Right lung (tissue), 5 donors: ENCODE data around the gene PSMA2. TPM values are rescaled to one million over a fixed set of nuclear protein-coding genes. Genes with fewer than 3 reads are reported as not detected.
"Not testable (repeated sequence)": the region's sequence is repeated elsewhere in the genome, so short reads cannot be mapped to it uniquely, and the experiment has no call there.

ENCODE experiments used
- DNase-seq, 2 donors: peaks; one replicate each; pipeline ENCODE4 v3.0.0-alpha.2; 2013
- polyA plus RNA-seq, 5 donors: library from polyadenylated mRNA; unstranded; fragments of 120-200 nt; gene quantifications; one replicate each; pipeline versions ENCODE4 v1.2.1 to v1.2.3, GENCODE V29; 2013; ENCODE audit warnings: inconsistent platforms in 1 of 5, low replicate concordance in 1 of 5; ENCODE audit not compliant: insufficient read length in 5 of 5, insufficient read depth in 1 of 5

PSMA2 gene
- polyA plus RNA-seq, 5 donors = 126 to 189 (median 150) TPM

GRCh38 chr7:42911454-42912447, 20.2 kb downstream of the PSMA2 start, which contains the start of gene C7orf25:
TSS of gene C7orf25 (minus strand) at chr7:42912070. CDS start at chr7:42910900, 1,170 bp downstream.
- peak; percentile 95 to 96 for DNase-seq

- no peak for DNase-seq
Measured at GRCh38 chr7:42910306-42910705, 21.7 kb downstream of the PSMA2 start.

GRCh38 chr7:42907316-42907715, 24.7 kb downstream of the PSMA2 start:
- DNase-seq = no peak

GRCh38 chr7:42906181-42906580, 25.8 kb downstream of the PSMA2 start:
- no peak for DNase-seq

GRCh38 chr7:42902331-42902730, 29.6 kb downstream of the PSMA2 start:
- DNase-seq = no peak

GRCh38 chr7:42900842-42901241, 31.1 kb downstream of the PSMA2 start:
- DNase-seq = no peak

- DNase-seq = no peak
Measured at GRCh38 chr7:42893346-42894240, 38.4 kb downstream of the PSMA2 start.

GRCh38 chr7:42886893-42887505, 45.0 kb downstream of the PSMA2 start:
- no peak for DNase-seq

- DNase-seq = no peak
Measured at GRCh38 chr7:42886129-42886528, 45.8 kb downstream of the PSMA2 start.

- DNase-seq = not testable (repeated sequence)
Measured at GRCh38 chr7:42885183-42885582, 46.8 kb downstream of the PSMA2 start.

GRCh38 chr7:42883950-42884349, 48.0 kb downstream of the PSMA2 start:
- no peak for DNase-seq

GRCh38 chr7:42880392-42880791, 51.6 kb downstream of the PSMA2 start:
- no peak for DNase-seq

- DNase-seq = no peak
Measured at GRCh38 chr7:42878303-42878702, 53.7 kb downstream of the PSMA2 start.

GRCh38 chr7:42877862-42878261, 54.1 kb downstream of the PSMA2 start:
- DNase-seq = no peak

- peak in 1 of 2 donors; percentile 40 for DNase-seq
Measured at GRCh38 chr7:42876182-42877068, 55.5 kb downstream of the PSMA2 start.

GRCh38 chr7:42869131-42870020, 62.6 kb downstream of the PSMA2 start:
- DNase-seq = no peak

GRCh38 chr7:42868480-42868879, 63.5 kb downstream of the PSMA2 start:
- DNase-seq = no peak
